GM21737 (cell line): ENCODE data around the gene MAP3K4.

Experiments
- ATAC-seq: cut with Tn5 transposase; IDR thresholded peaks from one replicate; pipeline ENCODE4 v1.9.1; 2021; ENCODE audit warnings: mild to moderate bottlenecking, moderate library complexity; ENCODE audit not compliant: unreplicated experiment

Gene MAP3K4

DNA sequence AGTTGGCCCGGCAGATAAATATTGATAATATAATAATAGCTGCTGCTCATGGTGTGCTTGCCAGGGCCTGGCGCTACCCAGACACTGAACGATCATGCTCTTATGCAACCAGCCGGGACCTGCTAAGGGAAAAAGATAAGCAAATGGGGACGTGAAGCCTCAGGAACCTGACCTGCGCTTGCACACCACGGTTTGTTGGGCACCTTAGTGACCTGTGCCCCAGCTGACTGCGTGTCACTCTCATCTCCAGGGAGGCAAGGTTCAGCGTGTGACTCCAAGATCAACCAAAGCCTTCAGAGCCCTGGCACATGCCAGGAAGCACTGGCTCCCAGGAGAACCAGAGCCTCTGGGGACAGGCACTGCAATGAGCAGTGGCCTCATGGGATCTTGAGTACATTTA is 171.2 kb downstream of the MAP3K4 start:
- no peak for ATAC-seq

DNA sequence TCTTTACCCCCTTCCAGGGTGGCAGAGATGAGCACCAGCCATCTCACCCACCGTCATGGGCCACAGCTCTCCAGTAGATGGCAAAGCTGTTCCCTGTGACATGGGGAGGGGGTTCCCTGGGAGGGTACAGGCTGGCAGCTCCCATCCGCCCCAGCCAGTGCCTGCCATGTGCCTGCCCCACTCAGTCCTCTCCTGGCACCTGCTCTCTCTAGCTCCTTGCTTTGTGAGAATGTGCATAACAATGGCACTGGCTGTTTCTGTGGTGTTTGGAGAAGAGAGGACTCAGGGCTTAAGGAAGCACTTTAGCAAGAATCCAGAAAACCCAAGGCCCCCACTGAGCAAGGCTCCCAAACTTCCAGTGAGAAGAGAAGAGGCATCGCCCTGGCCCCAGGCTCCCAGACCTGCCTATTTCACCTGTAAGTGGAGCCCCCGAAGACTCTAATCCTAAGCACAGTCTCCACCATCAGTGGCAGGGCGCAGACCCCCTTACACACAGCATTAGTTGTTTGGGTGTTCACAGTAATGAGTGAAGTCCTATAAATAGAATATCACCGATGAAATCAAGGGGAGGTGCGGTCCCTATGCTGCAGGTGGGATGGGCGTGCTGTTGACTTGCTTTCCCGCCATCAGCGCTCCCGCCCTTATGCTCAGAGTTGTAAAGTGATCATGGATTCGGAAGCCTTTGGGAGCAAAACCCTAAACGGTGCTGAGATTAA is 172.1 kb downstream of the MAP3K4 start:
- ATAC-seq, result no peak

DNA sequence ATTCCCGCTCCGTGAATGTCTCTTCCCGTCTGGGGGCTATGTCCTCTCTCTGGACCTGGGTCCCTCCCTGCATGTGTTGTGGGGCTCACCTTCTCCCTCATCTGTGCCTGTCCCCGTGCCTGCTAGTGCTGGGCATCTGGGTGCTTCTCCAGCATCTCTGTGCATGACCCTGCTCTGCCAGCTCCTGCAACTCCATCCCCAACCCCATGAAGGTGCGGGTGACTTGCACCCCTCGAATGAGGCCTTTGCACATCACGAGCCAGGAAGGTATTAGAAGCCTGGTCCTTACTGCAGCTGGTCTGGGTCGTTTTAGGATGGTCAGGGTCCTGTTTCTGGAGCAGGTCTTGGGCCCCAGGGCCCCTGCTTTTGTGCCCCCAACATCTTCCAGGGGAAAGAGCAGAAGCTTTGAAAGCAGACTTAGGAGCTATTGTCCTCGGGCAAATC is 172.6 kb downstream of the MAP3K4 start:
- no peak for ATAC-seq

DNA sequence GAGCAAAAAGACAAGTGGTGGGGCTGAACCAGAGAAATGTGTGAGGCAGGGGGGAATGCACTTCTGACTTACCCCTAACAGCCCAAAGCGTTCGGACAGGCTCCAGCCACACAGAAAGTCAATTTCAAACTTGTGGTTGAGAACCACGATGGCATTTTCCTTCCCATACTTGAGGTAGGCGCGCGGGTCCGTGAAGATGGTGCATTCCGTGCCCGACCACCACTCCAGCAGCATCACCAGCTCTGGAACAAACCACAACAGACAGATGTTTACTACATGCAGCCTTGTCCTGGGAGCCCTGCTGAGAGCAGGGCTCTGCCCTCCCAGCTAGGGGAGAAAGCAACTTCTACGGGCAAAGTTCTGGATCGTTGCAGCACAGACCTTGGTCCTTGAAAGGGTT is 174.6 kb downstream of the MAP3K4 start:
- no peak for ATAC-seq

DNA sequence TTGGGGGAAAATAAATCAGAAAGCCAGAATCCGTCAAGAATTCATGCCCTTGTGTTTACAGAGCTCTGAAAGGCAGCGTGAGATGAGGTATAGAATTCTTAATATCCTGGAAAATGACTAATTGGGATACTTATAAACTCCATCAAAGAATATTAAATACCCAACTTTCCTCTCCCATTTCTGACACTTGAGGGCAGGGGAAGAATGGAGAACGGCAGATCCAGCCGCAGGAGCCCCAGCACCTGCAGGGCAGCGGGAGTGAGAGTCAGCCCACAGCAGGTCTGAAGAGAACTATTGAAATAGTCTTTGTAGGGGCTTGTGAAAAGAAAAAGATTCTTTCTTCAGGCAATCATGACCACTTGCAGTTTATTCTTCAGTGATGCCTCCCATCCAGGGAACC is 175.1 kb downstream of the MAP3K4 start:
- ATAC-seq, result no peak
